Renal cortex interstitium (tissue), 11 donors: ENCODE results near the gene ARL5A. TPM values are rescaled to one million over a fixed set of nuclear protein-coding genes. Genes with fewer than 3 reads are reported as not detected.
"Not testable (repeated sequence)": the region's sequence is repeated elsewhere in the genome, so short reads cannot be mapped to it uniquely, and the experiment has no call there.

Source experiments
- DNase-seq, 11 donors: peaks; one replicate each; pipeline ENCODE4 v3.0.0-alpha.2; 2013; ENCODE audit warnings: low read depth in 9 of 11, low spot score in 4 of 11; ENCODE audit errors: extremely low read depth in 1 of 11
- polyA plus RNA-seq, 3 donors: library from polyadenylated mRNA; unstranded; fragments of 120-200 nt; gene quantifications; one replicate each; pipeline ENCODE4 v1.2.1, GENCODE V29; 2013; ENCODE audit not compliant: insufficient read length in 3 of 3

Gene ARL5A
- polyA plus RNA-seq, 3 donors, result 37.5 to 43.5 (median 41.3) TPM

- no peak for DNase-seq
These were observed 19.2 kb downstream of the ARL5A start for GRCh38 chr2:151809073-151809383.

DNA sequence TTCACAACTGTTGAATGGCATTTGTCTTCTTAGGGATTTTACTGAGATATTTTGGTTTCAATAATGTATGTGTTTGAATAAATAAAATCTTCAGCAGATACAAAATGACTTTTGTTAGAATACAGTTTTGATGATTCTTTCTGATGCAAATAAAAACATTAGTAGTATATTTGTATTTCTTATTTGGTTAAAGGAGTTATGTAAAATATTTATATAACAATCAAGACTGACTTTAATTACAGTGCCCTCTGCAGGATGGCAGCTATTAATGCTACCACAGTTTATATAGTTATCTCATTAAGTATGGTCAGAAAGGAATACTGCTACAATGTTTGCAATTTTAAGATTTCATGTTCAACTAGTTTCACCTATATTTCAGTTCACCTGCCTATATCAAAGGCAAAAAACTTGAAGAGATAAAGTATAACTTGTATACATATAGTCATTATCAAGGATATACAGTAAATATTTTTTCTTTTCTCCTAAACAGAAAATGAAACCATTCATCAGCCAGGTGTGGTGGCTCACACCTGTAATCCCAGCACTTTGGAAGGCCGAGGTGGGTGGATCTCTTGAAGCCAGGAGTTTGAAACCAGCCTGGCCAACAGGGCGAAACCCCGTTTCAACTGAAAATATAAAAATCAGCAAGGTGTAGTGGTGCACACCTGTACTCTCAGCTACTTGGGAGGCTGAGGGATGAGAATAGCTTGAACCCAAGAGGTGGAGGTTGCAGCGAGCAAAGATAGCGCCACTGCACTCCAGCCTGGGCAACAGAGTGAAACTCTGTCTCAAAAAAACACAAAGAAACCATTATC lies 19.8 kb downstream of the ARL5A start:
- DNase-seq, result no peak

DNA sequence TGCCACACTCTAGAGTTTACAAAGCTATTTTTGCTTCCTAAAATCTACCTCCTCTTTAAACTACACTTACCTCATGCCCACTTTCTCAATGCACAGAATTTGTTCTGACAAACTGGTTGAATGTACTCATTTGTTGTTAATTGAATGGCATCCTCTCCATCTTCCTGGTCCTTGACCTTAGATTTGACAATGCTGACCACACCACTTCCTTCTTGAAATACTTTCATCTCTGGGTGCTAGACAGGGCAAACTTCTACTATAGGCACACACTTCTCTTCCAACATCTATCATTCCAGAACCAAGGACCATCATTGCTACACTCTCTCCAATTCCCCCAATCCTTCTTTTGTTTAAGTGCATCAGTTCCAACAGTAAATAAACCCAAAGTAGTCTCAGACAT lies 22.3 kb downstream of the ARL5A start:
- DNase-seq, result no peak

DNA sequence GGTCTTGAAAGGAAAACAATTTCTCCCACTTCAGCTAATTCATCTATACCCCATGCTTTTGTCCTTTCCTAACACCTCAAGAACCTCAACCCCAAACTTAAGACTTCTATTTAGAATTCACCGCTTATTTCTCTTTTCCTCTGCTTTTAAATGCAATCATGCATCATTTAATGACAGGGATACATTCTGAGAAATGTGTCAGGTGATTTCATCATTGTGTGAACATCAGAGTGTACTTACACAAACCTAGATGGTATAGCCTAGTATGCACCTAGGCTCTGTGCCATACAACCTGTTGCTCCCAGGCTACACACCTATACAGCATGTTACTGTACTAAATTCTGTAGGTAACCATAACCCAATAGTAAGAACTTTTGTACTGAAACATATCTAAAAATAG lies 22.9 kb downstream of the ARL5A start:
- DNase-seq, result no peak

DNA sequence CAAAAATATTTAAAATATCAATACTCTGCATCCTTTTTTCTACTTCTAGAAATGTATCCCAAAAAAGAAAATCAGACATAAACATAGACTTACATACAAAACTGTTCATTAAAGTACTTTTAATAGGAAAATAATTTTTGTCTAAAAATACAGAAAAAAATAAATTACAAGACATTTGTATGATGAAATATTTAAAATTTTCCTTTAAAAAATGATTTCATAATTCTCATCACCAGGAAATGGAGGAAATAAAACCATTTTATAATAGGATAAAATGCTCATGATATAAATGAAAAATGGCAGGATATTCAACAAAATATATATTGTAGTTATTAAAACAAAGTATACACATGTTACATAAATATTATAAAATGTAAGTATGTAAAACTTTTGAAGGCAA lies 24.4 kb downstream of the ARL5A start:
- no peak for DNase-seq

DNA sequence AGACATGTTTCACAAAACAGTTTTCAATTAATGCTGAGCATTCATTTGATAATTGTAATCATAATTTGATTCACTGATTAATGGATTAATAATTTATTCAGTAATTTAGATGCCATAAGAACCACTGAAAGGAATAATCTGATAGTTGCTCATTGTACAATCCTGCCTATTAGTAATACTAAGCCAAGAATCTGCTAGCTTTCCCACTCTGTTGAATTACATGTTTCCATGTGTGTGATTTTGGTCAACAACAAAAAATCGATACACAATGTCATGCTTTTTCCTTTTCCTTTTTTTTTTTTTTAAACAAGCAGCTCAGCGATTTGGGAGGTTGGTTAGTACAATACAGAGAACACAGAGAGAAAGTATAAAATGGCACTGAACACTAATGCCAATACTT lies 25.9 kb downstream of the ARL5A start:
- no peak for DNase-seq

- no peak for DNase-seq
These were observed 28.3 kb downstream of the ARL5A start for GRCh38 chr2:151799886-151800292.

GRCh38 chr2:151796774-151797173 lies 31.4 kb downstream of the ARL5A start:
- no peak for DNase-seq

DNA sequence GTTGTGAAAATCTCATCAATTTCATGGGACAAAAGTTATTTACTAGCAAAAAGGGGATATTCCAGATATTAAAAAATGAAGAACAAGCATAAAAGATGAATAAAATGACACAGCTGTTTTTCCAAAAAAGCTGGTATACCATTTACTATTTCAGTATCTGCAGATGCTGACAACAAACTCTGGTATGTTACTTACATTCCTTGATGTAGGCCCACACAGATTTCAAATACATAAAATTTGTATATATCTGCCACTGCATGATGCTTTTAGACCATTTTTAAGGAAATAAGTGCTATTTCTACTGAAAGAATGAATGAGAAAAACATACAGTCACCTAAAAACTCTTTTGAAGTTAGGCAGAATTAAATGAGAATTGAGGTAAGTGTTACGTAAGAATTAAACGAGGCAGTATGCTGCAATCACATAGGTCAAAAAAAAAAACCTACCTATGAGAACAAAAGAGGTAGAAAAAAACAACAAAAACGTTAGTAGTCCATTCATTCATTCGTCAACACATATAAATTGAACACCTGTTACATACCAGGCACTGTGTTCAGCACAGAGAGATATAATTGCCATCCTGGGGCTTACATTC lies 32.5 kb downstream of the ARL5A start:
- DNase-seq, result no peak

DNA sequence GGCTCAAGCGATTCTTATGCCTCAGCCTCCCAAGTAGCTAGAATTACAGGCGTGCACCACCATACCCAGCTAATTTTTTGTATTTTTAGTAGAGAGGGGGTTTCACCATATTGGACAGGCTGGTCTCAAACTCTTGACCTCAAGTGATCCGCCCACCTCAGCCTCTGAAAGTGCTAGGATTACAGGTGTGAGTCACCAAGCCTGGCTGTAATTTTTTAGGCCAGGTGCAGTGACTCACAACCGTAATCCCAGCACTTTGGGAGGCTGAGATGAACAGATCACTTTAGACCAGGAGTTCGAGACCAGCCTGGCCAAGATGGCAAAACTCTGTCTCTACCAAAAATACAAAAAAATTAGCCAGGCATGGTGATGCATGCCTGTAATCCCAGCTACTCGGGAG lies 33.8 kb downstream of the ARL5A start:
- not testable (repeated sequence) for DNase-seq

- no peak for DNase-seq
These were observed 35.1 kb downstream of the ARL5A start for GRCh38 chr2:151793123-151793522.

- peak in 1 of 11 donors; percentile 8 for DNase-seq
These were observed 35.6 kb downstream of the ARL5A start for GRCh38 chr2:151792589-151792988.

DNA sequence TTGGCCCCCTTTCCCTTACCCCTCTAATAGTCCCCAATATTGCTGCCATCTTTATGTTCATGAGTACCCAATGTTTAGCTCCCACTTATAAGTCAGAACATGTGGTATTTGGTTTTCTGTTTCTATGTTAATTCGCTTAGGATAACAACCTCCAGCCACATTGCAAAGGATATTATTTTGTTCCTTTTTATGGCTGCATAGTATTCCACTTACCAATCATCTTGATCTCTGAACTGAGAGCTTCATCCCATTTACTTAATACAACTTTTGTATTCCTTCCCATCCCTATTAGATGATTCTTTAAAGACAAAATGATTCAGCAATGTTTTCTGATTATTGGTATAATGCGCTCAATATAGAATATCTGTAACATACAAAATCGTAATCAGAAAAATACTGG lies 36.7 kb downstream of the ARL5A start:
- DNase-seq, result no peak

DNA sequence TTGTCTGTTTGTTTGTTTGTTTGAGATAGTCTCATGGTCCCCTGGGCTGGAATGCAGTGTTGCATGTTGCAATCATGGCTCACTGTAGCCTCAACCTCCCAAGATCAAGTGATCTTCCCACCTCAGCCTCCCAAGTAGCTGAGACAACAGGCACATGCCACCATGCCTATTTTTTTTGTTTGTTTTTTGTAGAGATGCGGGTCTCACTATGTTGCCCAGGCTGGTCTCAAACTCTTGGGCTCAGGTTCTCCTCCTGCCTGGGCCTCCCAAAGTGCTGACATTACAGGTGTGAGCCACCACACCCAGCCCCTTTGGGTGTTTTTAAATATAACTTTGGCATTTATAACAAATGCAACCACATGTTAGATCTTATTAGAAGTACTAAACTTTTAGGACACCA lies 37.5 kb downstream of the ARL5A start:
- no peak for DNase-seq

- no peak for DNase-seq
These were observed 39.0 kb downstream of the ARL5A start for GRCh38 chr2:151789055-151789834.

DNA sequence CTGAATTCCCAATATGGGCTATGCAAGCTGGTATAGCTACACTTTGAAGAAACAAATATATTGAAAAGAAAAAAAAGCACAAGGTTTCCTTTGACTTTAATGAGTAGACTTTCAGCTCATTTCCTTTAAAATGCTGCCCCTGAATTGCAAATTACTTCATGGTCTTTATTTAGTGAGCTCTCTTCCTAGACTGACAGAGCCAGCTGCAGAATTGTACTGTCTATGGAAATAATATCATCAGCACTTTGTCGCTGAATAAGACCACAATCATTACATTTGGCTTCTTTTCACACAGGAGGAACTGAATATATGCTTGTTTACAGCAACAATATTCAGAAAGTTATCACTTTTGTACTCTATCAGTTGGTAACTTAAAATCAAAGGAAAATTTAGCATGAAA lies 41.7 kb downstream of the ARL5A start:
- no peak for DNase-seq

DNA sequence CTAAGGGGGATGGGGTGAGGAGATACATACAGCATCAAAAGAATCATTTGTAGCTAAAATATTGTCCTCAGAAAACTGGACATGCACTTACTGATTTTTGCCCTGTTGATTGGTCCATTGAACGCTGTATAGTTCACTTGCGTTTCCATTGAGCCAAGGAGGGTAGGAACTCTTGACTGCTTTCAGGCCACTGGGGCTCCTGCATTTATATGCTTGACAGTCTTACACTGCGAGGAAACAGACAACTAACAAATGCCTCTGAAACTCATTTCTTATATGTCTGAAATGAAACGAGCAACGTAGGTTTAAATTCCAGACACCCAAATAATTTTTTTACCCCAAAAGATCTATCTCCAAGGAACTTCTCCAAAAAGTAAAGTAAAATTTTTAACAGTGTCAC lies 42.1 kb downstream of the ARL5A start:
- DNase-seq, result no peak

DNA sequence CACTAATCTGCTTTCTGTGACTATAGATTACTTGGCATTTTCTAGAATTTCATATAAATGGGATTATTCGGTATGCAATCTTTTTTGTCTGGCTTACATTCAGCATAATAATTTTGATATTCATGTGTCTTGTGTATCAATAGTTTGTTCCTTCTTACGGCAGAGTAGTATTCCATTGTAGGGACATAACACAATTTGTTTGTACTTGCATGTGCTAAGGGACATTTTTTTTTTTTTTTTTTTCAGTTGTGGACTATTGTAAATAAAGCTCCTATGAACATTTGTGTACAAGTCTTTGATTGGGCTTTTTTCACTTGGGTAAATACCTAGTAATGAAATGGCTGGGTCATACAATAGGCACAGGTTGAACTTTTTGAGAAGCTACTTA lies 45.1 kb downstream of the ARL5A start:
- no peak for DNase-seq

GRCh38 chr2:151782378-151783132 lies 45.7 kb downstream of the ARL5A start:
- DNase-seq, result no peak

DNA sequence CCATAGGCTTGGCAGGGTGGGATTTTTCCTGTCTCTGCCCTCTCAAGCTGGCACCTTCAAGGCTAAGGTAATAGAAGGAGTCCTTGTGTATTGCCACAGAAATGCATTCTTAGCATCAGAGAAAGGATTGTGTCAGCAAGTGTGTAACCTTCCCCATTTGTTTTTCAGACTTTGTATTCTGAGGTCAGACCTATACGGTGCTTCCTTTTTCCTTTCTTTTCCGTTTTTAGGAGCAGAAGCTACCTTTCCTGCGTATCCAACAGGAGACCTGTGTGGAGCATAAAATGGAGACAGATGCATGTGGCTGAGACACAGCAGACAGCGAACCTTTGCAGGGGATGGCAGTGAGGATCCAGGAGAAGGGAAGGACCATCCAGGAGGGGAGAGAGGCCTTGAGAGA lies 46.6 kb downstream of the ARL5A start:
- DNase-seq, result no peak
